NCI-H1105 treated with DMSO at 0.1 percent for 48 hours (cell line): ENCODE measurements around the gene PLAC8.
"Not testable (repeated sequence)": the region's sequence is repeated elsewhere in the genome, so short reads cannot be mapped to it uniquely, and the experiment has no call there.

Source experiments
- DNase-seq: peaks from one replicate; lab custom pipeline; 2025; lab: John Stamatoyannopoulos, UW

The PLAC8 gene

DNA sequence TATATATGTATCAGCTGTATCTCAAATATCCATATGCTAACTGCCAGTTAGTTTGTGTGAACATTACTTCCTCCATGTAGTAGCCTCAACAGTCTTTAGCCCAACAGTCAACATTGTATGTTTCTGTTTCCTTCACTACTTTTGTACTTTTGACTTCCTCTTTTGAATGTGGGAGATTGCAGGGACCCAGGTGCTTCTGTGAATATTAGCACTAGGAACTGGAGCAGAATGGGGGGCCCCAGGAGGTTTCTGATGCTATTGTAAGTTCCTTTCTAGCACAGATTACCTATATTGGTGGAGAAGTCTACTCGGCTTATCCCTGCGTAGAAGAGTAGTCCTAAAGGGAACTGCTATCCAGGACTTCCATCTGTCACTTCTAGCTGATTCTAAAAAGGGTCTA is 2.3 kb downstream of the PLAC8 start:
- DNase-seq, result no peak

DNA sequence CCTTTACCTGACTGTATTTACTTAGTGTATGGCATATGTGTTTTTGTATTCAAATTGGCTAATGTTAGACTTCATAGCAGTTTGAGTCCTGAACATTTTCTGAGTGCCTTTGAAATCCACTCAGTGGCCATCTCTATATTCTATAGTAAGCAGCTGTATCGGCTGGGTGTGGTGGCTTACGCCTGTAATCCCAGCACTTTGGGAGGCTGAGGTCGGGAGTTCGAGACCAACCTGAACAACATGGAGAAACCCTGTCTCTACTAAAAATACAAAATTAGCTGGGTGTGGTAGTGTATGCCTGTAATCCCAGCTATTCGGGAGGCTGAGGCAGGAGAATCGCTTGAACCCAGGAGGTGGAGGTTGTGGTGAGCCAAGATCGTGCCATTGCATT is 2.8 kb downstream of the PLAC8 start:
- DNase-seq, result not testable (repeated sequence)

DNA sequence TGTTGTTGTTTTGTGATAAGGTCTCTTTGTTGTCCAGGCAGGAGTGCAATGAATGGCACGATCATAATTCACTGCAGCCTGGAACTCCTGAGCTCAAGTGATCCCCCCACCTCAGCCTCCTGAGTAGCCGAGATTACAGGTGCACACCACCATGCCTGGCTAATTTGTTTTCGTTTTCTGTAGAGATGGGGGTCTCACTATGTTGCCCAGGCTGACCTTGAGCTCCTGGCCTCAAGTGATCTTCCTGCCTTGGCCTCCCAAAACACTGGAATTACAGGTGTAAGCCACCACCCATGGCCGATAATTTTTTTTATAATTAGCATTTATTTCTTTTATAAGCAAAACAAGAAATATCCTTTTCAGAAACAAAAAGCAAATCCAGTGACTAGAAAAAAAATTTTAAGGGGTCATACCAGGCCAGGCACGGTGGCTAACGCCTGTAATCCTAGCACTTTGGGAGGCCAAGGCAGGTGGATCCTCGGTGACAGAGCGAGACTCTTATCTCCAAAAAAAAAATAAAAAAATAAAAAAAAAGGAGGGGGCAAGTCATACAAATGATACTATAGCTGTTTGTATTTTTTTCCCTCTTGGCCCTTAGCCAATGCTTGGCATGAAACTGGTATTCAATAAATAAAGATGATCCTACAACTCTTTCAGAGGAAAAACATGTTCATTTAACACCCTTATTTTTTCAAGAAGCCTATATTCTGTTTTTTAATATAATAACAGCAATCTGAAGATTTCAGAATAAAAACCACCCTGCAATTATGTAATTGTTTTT is 3.4 kb downstream of the PLAC8 start:
- DNase-seq, result peak; percentile 2

DNA sequence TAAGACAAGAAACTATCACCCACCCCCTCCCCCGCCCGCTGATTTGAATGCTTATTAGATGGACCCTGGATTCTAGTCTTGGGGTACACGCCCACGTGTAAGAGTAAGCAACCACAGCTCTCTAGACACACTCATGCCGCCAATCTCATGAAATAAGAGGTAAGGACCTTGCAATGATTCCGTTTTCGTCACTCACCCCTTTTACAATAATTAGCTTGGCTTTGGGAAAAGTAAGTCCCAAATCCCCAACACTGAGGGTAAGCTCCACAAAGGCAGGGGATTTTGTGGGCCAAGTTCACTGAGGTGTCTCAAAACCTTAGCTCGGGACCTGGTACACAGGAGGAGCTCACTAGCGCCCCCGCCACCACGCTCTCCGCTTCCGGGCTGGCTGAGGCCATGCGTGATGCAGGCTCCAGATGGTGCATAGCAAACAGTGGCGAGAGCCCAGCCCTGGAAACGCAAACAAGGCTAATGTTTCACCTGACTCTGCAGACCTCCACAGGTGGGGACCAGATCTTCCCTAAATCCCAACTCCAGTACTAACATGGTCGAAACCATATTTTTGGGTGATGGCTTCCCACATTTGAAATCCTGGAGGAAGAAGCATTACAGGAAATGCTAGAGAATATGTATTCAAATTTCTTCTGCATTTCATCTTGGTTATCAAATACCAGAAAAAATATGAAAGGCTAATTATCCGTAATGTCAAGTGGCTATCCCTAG is 4.1 kb downstream of the PLAC8 start:
- DNase-seq, result peak; percentile 77

DNA sequence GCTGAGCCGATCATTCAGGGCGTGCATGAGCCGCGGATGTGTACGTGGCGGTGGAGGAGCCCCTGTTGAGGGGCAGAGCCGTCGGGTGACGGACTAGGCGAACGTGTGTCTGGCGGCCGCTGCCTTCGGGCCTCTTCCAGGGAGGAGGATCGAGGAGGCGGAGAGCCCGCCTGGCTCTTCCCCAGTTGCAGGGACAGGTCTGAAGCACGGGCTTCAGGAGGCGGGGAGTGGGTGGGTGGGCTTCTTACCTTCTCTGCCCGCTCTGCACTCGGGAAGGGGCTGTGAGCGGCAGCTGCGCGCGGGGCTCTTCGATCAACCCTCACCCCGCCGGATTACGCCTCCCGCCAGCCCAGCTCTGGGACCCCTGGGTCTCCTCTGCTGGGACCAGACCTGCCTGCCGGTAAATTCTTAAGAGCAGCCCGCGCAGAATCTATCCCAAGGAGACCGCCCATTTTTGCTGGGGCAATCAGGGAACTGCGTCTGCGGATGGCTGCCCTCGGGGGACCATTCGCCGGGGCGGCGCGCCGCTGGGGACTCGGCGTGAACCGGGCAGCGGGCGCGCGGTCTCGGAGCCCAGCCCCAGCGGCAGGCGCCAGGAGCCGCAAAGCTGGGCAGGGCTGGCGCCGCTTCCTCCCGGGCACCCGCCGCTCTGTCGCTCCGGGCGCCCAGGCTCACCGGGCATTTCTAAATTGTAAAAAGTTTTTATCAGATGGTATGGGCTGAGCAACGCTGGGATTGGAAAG is 4.9 kb downstream of the PLAC8 start:
- peak; percentile 47 for DNase-seq

DNA sequence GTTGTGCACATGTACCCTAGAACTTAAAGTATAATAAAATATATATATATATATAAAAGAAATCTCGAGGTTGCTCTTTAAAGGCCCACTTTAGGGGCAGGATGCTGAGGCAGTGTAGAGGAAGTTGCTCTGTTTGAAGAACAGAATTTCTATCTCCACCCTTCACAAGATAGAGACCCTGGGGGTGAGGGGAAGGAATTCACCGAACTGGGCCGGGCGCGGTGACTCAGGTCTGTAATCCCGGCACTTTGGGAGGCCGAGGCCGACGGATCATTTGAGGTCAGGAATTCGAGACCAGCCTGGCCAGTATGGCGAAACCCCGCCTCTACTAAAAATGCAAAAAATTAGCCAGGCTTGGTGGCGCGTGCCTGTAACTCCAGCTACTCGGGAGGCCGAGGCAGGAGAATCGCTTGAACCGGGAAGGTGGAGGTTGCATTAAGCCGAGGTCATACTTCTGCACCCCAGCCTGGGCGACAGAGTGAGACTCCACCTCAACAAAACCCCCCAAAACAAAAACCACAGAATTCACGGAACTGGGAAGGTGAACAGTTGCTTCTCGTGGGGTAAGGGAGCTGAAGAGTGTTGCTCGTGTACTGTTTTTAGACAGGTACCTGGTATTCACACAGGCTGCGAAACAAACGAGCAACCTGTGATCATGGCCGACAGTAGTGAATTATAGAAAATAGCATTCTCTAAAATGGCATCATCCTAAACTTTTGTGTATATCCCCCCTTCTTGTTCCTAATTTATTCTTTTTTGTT is 6.2 kb downstream of the PLAC8 start:
- no peak for DNase-seq

DNA sequence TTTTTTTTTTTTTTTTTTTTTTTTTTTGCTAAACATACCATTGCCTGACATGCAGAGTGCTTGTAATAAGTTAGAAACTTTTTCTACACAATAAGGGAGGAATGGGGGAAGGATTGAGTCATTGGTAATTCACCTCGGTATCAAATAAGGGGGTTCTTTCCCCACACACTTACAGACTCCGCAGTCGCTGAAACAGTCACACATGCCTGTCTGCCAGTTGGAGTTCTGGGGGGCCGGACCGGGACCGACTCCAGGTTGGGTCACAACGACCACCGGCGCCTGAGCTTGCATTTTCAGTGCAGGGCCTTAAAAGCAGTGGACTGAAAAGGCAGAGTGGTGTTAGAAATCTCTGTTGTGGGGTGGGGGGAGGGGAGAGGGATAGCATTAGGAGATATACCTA is 6.9 kb downstream of the PLAC8 start:
- DNase-seq, result no peak

DNA sequence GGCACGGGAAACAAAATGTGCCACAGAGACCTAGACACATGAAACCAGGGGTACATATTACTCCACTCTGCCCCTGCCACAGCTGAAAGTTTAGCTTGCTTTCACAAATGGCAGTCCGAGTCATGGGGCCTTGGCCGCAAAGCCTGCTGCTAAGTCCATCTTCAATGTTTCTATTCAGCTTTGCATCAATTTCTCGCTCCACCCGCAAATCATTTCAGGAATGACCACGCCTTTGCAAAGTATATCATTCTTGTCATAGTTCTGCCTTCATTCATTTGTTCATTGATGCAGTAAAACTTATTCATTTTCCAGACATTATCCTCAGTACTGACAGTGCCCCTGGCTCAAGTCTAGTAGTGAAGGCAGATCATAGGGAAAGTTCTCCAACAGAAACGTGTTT is 9.5 kb downstream of the PLAC8 start:
- DNase-seq, result no peak

DNA sequence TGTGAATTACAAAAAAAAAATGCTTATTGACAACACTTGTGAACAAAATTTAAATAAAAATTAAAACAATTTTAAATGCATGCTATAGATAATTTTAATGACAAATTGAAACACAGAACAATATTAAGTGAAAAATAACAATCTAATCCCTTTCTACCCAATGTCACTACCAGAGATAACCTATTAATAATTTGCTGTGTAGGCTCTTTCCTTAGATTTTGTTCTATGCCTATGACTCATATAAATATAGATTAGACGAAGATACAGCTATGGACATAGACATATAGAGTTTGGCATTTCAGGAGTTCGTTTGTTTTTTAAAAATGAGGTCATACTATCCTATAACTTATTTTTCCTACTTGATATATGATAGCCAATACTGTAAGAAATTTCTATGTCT is 18.1 kb downstream of the PLAC8 start:
- no peak for DNase-seq

DNA sequence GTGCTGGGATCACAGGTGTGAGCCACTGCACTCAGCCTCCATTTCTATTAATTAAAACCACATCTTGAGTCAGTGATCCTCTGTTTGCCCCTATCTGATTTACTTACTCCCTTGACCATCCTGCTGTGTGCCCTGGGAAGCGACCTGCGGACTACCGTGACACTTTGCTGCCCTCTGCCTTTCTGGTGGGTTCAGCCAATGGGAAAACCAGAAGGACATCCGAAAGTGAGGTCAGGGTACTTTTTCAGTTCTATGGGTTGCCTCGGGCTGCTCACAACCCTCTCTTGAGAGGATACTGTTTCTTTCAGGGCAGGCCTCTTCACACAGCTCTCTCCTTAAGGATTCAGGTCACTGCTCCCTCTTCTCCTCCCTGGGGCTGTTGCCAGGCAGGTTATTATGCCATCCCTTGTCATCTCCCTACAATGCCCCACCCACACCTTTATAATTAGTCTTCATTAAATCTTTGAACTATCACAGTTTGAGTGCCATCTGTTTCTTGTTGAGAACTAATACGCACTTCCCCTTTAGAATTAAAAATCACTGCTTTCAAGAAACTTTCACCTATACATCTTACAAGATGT is 21.4 kb downstream of the PLAC8 start:
- no peak for DNase-seq

DNA sequence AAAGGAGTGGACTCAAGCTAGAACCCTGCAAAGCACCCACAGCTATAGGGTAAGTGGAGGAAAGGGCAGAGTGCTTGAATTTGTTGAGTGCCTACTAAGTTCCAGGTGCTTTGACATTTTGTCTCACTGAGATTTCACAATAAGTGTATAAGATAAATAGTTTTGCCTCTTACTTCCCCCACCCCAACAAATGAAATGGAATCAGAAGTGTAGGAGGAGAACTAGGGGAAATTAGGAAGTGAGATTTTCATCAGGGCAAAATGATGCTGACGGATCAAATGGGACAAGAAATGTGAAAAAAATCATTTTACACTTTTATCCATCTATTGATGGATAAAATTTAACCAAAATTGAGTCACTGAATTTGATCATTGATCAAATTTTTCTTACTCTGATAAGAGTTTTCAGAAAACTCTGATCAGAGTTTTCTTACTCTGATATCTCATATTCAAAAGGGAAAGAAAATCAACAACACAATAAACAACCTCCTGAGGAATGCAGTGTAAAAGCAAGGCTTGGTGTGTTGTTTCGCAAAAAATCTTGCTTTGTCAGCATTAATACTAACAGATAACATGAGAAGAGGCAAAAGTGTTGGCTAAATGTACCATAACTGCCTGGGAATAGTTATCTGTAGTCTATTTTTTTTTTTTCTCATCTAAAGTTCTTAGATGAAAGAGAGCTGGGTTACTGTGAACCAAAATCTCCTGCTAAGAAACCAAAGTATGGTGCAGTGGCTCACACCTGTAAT is 24.9 kb downstream of the PLAC8 start:
- DNase-seq, result no peak

DNA sequence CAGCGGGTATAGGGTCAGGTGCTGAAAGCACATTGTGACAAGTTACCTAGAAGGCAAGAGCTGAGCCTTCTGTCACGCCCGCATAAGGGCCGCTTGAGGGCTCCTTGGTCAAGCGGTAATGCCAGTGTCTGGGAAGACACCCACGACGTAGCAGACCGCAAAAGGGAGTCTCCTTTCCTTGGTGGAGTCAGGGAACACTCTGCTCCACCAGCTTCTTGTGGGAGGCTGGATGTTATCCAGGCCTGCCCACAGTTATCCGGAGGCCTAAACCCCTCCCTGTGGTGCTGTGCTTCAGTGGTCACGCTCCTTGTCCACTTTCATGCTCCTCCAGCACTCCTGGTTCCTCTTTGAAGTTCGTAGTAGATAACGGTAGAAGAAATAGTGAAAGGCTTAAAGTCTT is 29.6 kb downstream of the PLAC8 start:
- not testable (repeated sequence) for DNase-seq

DNA sequence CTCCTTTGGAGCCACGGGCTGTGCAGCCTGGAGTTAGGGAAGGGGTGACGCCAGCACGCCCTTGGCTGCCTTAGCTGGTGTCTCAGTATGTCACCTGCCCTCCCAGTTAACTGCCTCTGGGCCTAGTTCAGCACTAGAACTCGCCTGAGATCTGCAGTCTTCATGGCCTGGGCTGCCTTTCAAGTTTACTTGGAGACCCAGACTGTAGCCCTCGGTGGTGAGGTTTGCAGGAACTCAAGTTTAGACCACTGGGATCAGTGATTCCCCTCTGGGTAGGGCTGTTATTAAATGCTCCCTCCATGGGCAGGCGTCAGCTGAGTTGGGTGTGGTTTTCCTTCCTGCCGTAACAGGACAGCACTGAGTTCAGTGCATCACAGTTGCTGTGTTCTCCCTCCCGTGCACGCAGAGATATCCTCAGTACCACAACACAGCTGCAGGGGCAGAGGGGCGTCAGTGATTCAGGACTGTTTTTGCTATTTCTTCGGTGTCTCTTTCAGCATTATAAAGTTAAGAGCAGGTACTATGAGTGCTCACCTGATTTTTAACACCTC is 30.5 kb downstream of the PLAC8 start:
- DNase-seq, result no peak

DNA sequence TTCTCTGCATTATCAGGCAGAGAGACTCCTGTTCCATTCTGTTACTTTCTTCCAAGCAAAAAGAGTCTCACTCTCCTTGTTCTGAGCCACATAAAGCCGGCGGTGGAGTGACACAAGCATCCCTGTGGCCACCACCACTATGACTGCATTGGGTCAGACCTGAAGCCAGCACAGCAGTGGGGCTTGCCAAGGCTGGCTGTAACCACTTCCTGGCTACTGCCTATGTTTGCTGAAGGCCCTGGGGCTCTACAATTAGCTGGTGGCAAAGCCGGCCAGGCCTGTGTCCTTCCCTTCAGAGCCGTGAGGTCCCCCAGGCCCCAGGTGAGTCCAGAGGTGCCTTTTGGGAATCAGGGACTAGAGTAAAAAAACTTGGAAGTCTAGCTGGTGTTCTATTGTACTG is 31.8 kb downstream of the PLAC8 start:
- no peak for DNase-seq

DNA sequence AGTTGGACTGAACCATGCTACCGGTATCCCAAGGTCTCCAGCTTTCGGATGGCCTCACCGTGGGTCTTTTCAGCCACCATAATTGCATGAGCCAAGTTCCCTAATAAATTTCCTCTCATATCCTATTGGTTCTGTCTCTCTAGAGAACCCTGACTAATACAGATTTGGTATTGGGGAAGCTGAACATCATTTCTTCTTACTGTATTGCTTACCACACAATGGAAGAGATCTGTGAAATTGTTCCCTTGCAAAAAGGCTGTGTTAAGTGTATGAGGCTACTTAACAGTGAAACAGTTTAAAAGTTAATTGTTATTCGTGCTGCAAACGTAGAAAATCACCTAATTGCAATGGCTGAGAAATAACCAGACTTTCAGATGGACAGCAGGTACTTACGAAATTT is 34.0 kb downstream of the PLAC8 start:
- DNase-seq, result no peak

DNA sequence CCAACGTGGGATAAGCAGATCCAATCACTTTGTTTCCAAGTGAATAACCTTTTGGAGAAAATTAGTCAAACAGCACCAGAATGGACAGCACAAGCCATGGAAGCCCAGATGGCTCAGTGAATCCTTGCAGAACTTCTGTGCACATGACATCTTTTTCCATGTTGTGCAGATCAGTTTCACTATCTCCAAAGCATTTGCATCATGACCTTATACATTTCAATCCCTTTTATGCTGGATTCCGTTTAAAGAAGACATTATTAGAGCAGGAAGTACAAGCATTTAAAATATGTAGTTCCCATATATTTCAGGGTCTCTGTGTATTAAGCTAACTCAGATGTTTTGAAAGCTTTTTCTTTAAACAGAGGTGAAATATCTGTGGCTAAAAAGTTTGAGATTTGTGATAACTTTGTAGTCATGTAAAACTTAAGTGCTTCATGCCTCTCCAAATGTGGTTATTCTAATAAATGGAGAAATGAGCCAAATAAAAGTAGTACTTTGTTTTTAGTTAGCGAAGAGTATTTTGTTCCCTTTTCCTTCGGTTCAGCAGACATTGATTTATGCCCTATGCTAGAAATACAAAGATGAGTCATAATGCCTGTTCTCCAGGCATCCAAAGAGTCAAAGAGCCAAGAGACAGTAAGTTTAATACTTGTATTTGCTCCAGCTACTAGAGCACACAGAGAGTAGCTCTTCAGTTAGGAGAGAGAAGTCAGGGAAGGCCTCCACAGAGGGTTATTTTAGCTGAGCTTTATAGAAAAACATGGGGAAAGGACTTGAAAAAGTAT is 39.0 kb downstream of the PLAC8 start:
- DNase-seq, result no peak

DNA sequence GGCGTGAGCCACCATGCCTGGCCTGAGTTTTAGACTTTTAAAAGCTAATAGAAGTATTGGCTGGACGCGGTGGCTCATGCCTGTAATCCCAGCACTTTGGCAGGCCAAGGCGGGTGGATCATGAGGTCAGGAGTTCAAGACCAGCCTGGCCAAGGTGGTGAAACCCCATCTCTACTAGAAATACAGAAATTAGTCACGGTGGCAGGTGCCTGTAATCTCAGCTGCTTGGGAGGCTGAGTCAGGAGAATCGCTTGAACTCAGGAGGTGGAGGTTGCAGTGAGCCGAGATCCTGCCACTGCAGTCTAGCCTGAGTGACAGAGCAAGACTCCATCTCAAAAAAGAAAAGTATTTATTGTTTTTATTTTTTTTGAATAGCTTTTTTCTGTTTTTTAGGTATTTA is 39.7 kb downstream of the PLAC8 start:
- not testable (repeated sequence) for DNase-seq

DNA sequence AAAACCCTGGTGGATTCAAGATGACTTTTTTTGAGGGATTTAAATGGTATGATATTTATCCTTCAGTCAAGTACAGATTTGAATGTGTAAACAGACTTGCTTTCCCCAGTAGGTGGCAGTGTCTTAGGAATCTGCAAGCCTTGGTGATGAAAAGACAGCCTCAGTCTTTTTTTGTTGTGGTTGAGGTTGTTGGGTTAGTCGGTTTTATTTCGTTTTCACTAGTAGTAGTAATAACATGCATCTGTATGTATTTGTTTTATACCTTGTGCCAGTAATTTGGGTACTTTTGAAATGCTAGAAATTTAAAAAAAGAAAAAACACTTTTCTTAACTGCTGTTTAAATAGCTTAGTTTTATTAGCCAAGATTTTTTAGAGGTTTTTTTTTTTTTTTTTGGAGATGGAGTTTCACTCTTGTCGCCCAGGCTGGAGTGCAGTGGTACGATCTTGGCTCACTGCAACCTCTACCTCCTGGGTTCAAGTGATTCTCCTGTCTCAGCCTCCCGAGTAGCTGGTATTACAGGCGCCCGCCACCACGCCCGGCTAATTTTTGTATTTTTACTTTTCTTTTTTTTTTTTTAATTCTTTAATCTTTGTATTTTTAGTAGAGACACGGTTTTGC is 40.3 kb downstream of the PLAC8 start:
- no peak for DNase-seq

DNA sequence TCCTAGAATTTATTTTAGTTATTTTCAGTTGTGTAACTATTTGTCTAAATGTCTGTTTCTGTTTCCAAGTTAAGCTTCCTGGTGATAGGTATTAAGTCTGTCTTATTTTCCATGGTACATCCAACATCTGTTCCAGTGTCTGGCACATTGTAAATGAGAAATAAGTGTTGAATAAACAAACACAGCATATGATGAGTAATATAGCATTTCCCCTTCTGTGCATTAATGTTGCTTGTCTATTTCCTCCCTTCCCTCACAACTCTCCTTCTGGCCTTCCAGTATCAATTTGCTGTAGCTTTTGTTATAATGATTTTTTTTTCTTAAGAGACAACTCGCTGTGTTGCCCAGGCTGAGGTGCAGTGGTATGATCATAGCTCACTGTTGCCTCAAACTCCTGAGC is 43.4 kb downstream of the PLAC8 start:
- no peak for DNase-seq
